ENCODE measurements around the gene LBHD2. TPM values are rescaled to one million over a fixed set of nuclear protein-coding genes. Genes with fewer than 3 reads are reported as not detected.

LBHD2 gene
- total RNA-seq, 1 experiment from 2014 or later, result not detected

DNA sequence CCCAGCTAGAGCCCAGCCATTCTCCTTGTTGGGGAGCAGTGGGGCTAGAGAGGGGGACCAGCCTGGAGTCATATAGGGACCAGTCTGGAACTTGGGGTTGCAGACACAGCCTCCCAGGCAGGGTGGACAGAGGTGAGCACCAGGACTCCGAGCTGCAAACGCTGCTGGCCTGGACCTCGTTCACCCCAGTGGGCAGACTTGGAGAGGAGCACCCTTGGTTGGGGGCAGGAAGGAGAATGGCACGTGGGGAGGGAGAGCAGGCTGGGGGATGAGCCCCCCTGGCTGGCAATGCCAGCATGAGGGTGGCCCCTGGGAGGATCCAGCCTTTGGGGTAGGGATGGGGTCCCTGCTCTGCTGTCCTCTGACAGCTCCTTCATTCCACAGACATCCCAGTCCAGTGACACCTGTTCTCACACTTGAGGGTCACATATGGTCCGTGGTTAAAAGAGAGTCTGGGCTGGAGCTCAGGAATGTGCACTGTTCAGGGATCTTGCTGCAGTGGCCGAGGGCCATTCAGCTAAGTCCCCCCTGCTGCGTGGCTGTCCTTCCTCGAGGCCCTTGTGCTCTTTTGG lies 2.8 kb downstream of the LBHD2 start:
- no peak overlapping the region for H3K9ac ChIP-seq (ENCODE audit: low read length)
- no peaks in the 10 kb centered on the region for H3K79me2 ChIP-seq (ENCODE audit: insufficient read depth, low read length)
- ATAC-seq (no peak), DNase-seq (ENCODE audit: low read depth, low spot score) (no peak)
- H3K36me3 ChIP-seq (ENCODE audit: control insufficient read depth in 1 of 2, insufficient read depth in 2 of 2, low read length in 2 of 2), result no peaks in the 10 kb centered on the region
- BruUV-seq (replicated peaks), result no TSS peak
- no peaks in the 10 kb centered on the region for H3K9me3 ChIP-seq (ENCODE audit: control insufficient read depth in 1 of 2, insufficient read depth in 1 of 2, low read depth in 1 of 2, low read length in 2 of 2)
- TF ChIP-seq TCF7L2 (IDR thresholded peaks at IDR 0.05; ENCODE audit: borderline replicate concordance, extremely low read depth, insufficient read depth, insufficient read length), result no peak
- TF ChIP-seq, protein P1, sequence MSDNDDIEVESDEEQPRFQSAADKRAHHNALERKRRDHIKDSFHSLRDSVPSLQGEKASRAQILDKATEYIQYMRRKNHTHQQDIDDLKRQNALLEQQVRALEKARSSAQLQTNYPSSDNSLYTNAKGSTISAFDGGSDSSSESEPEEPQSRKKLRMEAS (IDR thresholded peaks at IDR 0.05), result no peak
- TF ChIP-seq SRF (IDR thresholded peaks at IDR 0.05; ENCODE audit: low read depth), result no peak
- TF ChIP-seq, protein P2, sequence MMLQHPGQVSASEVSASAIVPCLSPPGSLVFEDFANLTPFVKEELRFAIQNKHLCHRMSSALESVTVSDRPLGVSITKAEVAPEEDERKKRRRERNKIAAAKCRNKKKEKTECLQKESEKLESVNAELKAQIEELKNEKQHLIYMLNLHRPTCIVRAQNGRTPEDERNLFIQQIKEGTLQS (IDR thresholded peaks at IDR 0.05), result no peak
- TF ChIP-seq EZH2 (IDR thresholded peaks at IDR 0.05), result no peak
- TF ChIP-seq POLR2A (IDR thresholded peaks at IDR 0.05; ENCODE audit: borderline replicate concordance, extremely low read depth, insufficient read depth, insufficient read length), result no peak
- TF ChIP-seq, protein P3, sequence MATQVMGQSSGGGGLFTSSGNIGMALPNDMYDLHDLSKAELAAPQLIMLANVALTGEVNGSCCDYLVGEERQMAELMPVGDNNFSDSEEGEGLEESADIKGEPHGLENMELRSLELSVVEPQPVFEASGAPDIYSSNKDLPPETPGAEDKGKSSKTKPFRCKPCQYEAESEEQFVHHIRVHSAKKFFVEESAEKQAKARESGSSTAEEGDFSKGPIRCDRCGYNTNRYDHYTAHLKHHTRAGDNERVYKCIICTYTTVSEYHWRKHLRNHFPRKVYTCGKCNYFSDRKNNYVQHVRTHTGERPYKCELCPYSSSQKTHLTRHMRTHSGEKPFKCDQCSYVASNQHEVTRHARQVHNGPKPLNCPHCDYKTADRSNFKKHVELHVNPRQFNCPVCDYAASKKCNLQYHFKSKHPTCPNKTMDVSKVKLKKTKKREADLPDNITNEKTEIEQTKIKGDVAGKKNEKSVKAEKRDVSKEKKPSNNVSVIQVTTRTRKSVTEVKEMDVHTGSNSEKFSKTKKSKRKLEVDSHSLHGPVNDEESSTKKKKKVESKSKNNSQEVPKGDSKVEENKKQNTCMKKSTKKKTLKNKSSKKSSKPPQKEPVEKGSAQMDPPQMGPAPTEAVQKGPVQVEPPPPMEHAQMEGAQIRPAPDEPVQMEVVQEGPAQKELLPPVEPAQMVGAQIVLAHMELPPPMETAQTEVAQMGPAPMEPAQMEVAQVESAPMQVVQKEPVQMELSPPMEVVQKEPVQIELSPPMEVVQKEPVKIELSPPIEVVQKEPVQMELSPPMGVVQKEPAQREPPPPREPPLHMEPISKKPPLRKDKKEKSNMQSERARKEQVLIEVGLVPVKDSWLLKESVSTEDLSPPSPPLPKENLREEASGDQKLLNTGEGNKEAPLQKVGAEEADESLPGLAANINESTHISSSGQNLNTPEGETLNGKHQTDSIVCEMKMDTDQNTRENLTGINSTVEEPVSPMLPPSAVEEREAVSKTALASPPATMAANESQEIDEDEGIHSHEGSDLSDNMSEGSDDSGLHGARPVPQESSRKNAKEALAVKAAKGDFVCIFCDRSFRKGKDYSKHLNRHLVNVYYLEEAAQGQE (IDR thresholded peaks at IDR 0.05; ENCODE audit: low read depth), result no peak
- TF ChIP-seq, protein P4, sequence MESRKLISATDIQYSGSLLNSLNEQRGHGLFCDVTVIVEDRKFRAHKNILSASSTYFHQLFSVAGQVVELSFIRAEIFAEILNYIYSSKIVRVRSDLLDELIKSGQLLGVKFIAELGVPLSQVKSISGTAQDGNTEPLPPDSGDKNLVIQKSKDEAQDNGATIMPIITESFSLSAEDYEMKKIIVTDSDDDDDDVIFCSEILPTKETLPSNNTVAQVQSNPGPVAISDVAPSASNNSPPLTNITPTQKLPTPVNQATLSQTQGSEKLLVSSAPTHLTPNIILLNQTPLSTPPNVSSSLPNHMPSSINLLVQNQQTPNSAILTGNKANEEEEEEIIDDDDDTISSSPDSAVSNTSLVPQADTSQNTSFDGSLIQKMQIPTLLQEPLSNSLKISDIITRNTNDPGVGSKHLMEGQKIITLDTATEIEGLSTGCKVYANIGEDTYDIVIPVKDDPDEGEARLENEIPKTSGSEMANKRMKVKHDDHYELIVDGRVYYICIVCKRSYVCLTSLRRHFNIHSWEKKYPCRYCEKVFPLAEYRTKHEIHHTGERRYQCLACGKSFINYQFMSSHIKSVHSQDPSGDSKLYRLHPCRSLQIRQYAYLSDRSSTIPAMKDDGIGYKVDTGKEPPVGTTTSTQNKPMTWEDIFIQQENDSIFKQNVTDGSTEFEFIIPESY (IDR thresholded peaks at IDR 0.05; ENCODE audit: extremely low read depth, insufficient replicate concordance, low read length), result no peak
- TF ChIP-seq ZNF274 (IDR thresholded peaks at IDR 0.05; ENCODE audit: low read depth, low read length), result no peak
- TF ChIP-seq JUND (IDR thresholded peaks at IDR 0.05), result no peak
- TF ChIP-seq EGR1 (IDR thresholded peaks at IDR 0.05; ENCODE audit: low read depth), result no peak
- TF ChIP-seq SIN3A (IDR thresholded peaks at IDR 0.05; ENCODE audit: low read depth), result no peak
- no peak for TF ChIP-seq FOSL1 (IDR thresholded peaks at IDR 0.05; ENCODE audit: low read depth)
- TF ChIP-seq SP1 (IDR thresholded peaks at IDR 0.05; ENCODE audit: low read depth), result no peak
- TF ChIP-seq RAD21 (IDR thresholded peaks at IDR 0.05; ENCODE audit: low read depth), result no peak
- no peak for TF ChIP-seq YY1 (IDR thresholded peaks at IDR 0.05; ENCODE audit: extremely low read depth, insufficient replicate concordance, low read depth, low read length)
- no peak overlapping the region for H2AFZ ChIP-seq (ENCODE audit: low read depth, low read length, poor library complexity, severe bottlenecking)
- H3K4me1 ChIP-seq (ENCODE audit: control insufficient read depth in 1 of 2, insufficient read depth in 2 of 2, low read length in 2 of 2), result peaks cover 6 to 11% of the 10 kb centered on the region in 2 experiments
- no peak overlapping the region for H3K27ac ChIP-seq (ENCODE audit: low read depth, low read length)
- no peaks in the 10 kb centered on the region for H3K9me2 ChIP-seq (ENCODE audit: insufficient read depth)
- H3K27me3 ChIP-seq (ENCODE audit: insufficient read depth, low read length), result no peaks in the 10 kb centered on the region
- H3K4me3 ChIP-seq (replicated peaks in 1 of 2; ENCODE audit: low read depth in 1 of 2, low read length in 2 of 2), result no peak overlapping the region
- ChIA-PET POLR2A (no interaction called here), RAD21 (ENCODE audit: low non-redundant PET in 1 of 2, low total read pairs in 2 of 2, uncharacterized antibody in 2 of 2, unreplicated experiment in 2 of 2) (no interaction called here), CTCF (interaction anchor here (1.0 to 1.7 kb wide), 3 partner anchors 10 to 19 kb away, joined by 4 to 6 read pairs (median 5); no protein-coding TSS in a partner anchor)
- no peaks in the 10 kb centered on the region for H4K20me1 ChIP-seq (ENCODE audit: insufficient read depth)
- H3K4me2 ChIP-seq (ENCODE audit: low read length), result no peak overlapping the region
- intact Hi-C loops (cut with micrococcal nuclease), result no loop called here
